Endodermal cell (in vitro differentiated cells): ENCODE results near the gene METRN. TPM values are rescaled to one million over a fixed set of nuclear protein-coding genes. Genes with fewer than 3 reads are reported as not detected.

Source experiments
- DNase-seq: peaks from one replicate; pipeline ENCODE4 v3.0.0-alpha.2; 2017
- H3K27ac ChIP-seq: 2 replicates; pipeline ENCODE4 v1.5.1; 2013; ENCODE audit warnings: mild to moderate bottlenecking, low read depth, low read length, moderate library complexity
- H3K27me3 ChIP-seq: 2 replicates; pipeline ENCODE4 v1.6.1; 2013; ENCODE audit warnings: mild to moderate bottlenecking, low read length, moderate library complexity; ENCODE audit not compliant: insufficient read depth, control insufficient read depth, poor library complexity, severe bottlenecking
- H3K36me3 ChIP-seq: 2 replicates; pipeline ENCODE4 v1.7.0; 2013; ENCODE audit warnings: mild to moderate bottlenecking, low read length, moderate library complexity; ENCODE audit not compliant: control insufficient read depth, insufficient read depth
- H3K4me1 ChIP-seq: one replicate; pipeline ENCODE4 v1.7.0; 2013; ENCODE audit warnings: low read length; ENCODE audit not compliant: control insufficient read depth, insufficient read depth
- H3K4me3 ChIP-seq: 2 replicates; pipeline ENCODE4 v1.5.1; 2013; ENCODE audit warnings: mild to moderate bottlenecking, low read length, moderate library complexity
- H3K9ac ChIP-seq: 2 replicates; pipeline ENCODE4 v1.6.1; 2013; ENCODE audit warnings: mild to moderate bottlenecking, low read length, moderate library complexity; ENCODE audit not compliant: poor library complexity, severe bottlenecking; ENCODE audit errors: extremely low read depth
- H3K9me3 ChIP-seq: 2 replicates; pipeline ENCODE4 v1.6.1; 2013; ENCODE audit warnings: mild to moderate bottlenecking, low read length, moderate library complexity; ENCODE audit not compliant: control insufficient read depth
- H3K27ac Mint-ChIP-seq: 2 replicates; pipeline ENCODE4 v1.8.0; 2020; ENCODE audit warnings: mixed read lengths
- H3K27me3 Mint-ChIP-seq: 2 replicates; pipeline ENCODE4 v1.8.0; 2021; ENCODE audit warnings: mild to moderate bottlenecking, mixed read lengths; ENCODE audit not compliant: insufficient read depth
- H3K36me3 Mint-ChIP-seq: 2 replicates; pipeline ENCODE4 v1.8.0; 2020; ENCODE audit warnings: low read depth, mixed read lengths
- H3K4me1 Mint-ChIP-seq: 2 replicates; pipeline ENCODE4 v1.8.0; 2020; ENCODE audit warnings: mixed read lengths
- H3K4me3 Mint-ChIP-seq: 2 replicates; pipeline ENCODE4 v1.8.0; 2020; ENCODE audit warnings: mild to moderate bottlenecking, moderate library complexity, mixed read lengths
- H3K9me3 Mint-ChIP-seq: 2 replicates; pipeline ENCODE4 v1.8.0; 2020; ENCODE audit warnings: mild to moderate bottlenecking, mixed read lengths
- WGBS, 2 experiments: methylation state at CpG; one replicate each; pipeline versions ENCODE4 v1.1.5 to v1.1.7; 2013; ENCODE audit warnings: missing lambda C conversion rate in 2 of 2, mixed read lengths in 1 of 2; ENCODE audit not compliant: insufficient coverage in 1 of 2, insufficient read length in 1 of 2; 5-methylcytosine and 5-hydroxymethylcytosine counted together
- total RNA-seq, 2 donors: library from RNA; stranded (reverse); fragmentation: NEBNext Ultra II Directional in 1 of 2; extraction: Animal tissue kit (Norgen Biotek cat#: 25700) in 1 of 2; gene quantifications; 2 replicates in 1 of 2; 3 replicates in 1 of 2; pipeline ENCODE4 v1.2.1, GENCODE V29; 2021
- TF ChIP-seq, protein P1 (sequence below): fragments of 200-600 bp; sonication (generic); conservative IDR thresholded peaks from 2 replicates; pipeline ENCODE4 v1.5.0; 2021; ENCODE audit warnings: antibody characterized with exemption, mild to moderate bottlenecking

METRN gene
- total RNA-seq, 2 donors from 2014 or later, result 33.4 to 38.5 TPM

DNA sequence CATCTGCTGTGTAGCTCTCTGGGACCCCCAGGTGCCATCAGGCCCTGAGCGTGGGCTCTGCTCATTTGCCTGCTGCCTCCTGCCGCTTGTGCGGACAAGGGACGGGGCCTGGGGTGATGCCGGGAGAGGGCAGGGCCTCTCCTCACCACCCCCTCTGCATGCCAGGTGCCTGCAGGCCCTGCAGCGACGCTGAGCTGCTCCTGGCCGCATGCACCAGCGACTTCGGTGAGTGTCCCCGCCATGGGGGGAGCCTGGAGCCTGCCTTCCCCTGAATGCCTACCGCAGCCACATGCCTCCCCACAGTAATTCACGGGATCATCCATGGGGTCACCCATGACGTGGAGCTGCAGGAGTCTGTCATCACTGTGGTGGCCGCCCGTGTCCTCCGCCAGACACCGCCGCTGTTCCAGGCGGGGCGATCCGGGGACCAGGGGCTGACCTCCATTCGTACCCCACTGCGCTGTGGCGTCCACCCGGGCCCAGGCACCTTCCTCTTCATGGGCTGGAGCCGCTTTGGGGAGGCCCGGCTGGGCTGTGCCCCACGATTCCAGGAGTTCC lies 1.9 kb downstream of the METRN start:
- Histone ChIP-seq H3K4me3 (no peak overlapping the region), H3K9ac (no peak overlapping the region), H3K36me3 (no peaks in the 10 kb centered on the region), H3K27ac (no peak overlapping the region), H3K4me1 (peaks cover 8% of the 10 kb centered on the region), H3K27me3 (peaks cover 24% of the 10 kb centered on the region), H3K9me3 (no peaks in the 10 kb centered on the region)
- Mint-ChIP-seq H3K4me3 (no peak overlapping the region), H3K27ac (no peak overlapping the region), H3K36me3 (no peaks in the 10 kb centered on the region), H3K4me1 (peaks cover 9% of the 10 kb centered on the region), H3K9me3 (no peaks in the 10 kb centered on the region), H3K27me3 (peaks cover 23% of the 10 kb centered on the region)
- no peak for DNase-seq
- TF ChIP-seq, protein P1, sequence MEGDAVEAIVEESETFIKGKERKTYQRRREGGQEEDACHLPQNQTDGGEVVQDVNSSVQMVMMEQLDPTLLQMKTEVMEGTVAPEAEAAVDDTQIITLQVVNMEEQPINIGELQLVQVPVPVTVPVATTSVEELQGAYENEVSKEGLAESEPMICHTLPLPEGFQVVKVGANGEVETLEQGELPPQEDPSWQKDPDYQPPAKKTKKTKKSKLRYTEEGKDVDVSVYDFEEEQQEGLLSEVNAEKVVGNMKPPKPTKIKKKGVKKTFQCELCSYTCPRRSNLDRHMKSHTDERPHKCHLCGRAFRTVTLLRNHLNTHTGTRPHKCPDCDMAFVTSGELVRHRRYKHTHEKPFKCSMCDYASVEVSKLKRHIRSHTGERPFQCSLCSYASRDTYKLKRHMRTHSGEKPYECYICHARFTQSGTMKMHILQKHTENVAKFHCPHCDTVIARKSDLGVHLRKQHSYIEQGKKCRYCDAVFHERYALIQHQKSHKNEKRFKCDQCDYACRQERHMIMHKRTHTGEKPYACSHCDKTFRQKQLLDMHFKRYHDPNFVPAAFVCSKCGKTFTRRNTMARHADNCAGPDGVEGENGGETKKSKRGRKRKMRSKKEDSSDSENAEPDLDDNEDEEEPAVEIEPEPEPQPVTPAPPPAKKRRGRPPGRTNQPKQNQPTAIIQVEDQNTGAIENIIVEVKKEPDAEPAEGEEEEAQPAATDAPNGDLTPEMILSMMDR, result no peak
- 84 to 90% methylated on average over 23 to 29 of the region's 29 CpGs for WGBS, 2 experiments

DNA sequence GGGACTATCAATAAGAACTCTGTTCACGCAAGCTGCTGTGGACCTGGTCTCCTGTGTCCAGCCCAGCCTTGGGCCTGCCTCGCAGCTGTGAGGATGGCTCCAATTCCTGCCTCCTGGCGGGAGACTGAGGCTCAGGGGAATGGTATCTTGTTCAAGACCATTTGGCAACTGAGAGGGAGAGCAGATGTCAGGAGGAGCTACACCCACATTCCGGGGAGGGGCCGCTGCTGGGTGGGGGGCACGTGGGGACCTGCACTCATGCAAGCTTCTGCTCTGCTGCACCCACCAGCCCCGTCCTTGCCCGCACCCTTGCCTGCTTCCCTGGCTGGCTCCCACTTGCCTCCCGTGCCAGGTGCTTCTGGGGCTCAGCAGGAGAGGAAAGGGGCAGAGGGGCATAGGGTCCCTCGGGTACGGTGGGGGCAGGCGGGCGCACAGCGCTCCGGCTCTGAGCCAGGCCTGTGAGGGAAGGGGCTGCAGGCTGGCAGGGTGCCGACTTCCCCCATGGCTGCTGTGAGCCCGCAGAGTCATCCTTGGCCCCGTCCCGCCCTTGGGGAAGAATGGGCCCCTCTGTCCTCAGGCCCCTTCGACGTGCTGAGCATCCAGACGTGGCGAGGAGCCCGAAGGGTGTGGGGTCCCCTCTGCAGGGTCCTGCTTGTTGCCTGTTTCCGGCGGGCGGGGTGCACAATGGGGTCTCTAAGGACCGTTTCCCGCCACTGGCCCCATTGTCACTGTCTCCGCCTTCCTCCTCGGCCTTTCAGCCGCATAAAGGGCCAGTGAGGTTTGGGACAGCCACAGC lies 2.7 kb downstream of the METRN start:
- H3K36me3 ChIP-seq, result no peaks in the 10 kb centered on the region
- H3K4me1 ChIP-seq, result peaks cover 8% of the 10 kb centered on the region
- WGBS, 2 experiments, result 79 to 83% methylated on average over 23 to 32 of the region's 32 CpGs
- H3K9ac ChIP-seq, result no peak overlapping the region
- peaks cover 20% of the 10 kb centered on the region for H3K27me3 Mint-ChIP-seq
- H3K27ac Mint-ChIP-seq, result no peak overlapping the region
- peaks cover 9% of the 10 kb centered on the region for H3K4me1 Mint-ChIP-seq
- H3K27ac ChIP-seq, result no peak overlapping the region
- peaks cover 21% of the 10 kb centered on the region for H3K27me3 ChIP-seq
- H3K4me3 ChIP-seq, result no peak overlapping the region
- H3K9me3 Mint-ChIP-seq, result no peaks in the 10 kb centered on the region
- no peak overlapping the region for H3K4me3 Mint-ChIP-seq
- no peak for DNase-seq
- TF ChIP-seq, protein P1, result no peak
- no peaks in the 10 kb centered on the region for H3K9me3 ChIP-seq
- no peaks in the 10 kb centered on the region for H3K36me3 Mint-ChIP-seq

DNA sequence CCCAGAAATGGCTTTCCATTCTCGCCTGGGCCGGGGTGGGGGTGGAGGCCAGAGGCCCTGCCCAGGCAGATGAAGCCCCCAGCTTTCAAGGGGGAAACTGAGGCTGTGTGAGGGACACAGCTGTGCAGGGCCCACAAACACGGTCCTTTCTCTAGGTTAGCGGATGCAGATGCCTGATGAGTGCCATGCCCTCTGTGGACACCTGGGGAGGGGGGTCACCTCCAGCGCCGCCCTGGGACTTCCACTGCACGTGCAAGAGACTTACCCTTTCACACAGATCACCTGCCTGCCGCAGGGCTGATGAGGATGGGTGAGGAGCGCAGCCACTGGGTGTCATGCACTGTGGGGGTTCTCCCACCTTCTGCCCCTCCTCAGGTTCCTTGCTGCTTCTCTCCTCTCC lies 3.5 kb downstream of the METRN start:
- no peak overlapping the region for H3K4me3 Mint-ChIP-seq
- peaks cover 9% of the 10 kb centered on the region for H3K4me1 Mint-ChIP-seq
- no peak overlapping the region for H3K9ac ChIP-seq
- no peak for DNase-seq
- H3K27ac Mint-ChIP-seq, result no peak overlapping the region
- no peaks in the 10 kb centered on the region for H3K9me3 ChIP-seq
- H3K27ac ChIP-seq, result no peak overlapping the region
- no peaks in the 10 kb centered on the region for H3K9me3 Mint-ChIP-seq
- TF ChIP-seq, protein P1, result no peak
- WGBS, 2 experiments, result 88 to 90% methylated on average over 6 to 9 of the region's 9 CpGs
- H3K4me1 ChIP-seq, result peaks cover 8% of the 10 kb centered on the region
- H3K4me3 ChIP-seq, result no peak overlapping the region
- no peaks in the 10 kb centered on the region for H3K36me3 Mint-ChIP-seq
- H3K36me3 ChIP-seq, result no peaks in the 10 kb centered on the region
- peaks cover 20% of the 10 kb centered on the region for H3K27me3 ChIP-seq
- H3K27me3 Mint-ChIP-seq, result peaks cover 16% of the 10 kb centered on the region
